DOHH2 (cell line): ENCODE measurements around the gene ERN1.
"Not testable (repeated sequence)": the region's sequence is repeated elsewhere in the genome, so short reads cannot be mapped to it uniquely, and the experiment has no call there.

Source experiments
- H3F3A ChIP-seq: fragments of 200-600 bp; sonication (generic), shearing (Covaris generic); 2 replicates; pipeline ENCODE4 v1.6.0; 2016; ENCODE audit warnings: antibody characterized with exemption, mild to moderate bottlenecking; ENCODE audit not compliant: control insufficient read depth, insufficient read depth
- H3K27ac ChIP-seq: fragments of 200-600 bp; sonication (generic); 2 replicates; pipeline ENCODE4 v1.5.1; 2014; ENCODE audit warnings: low read depth, mild to moderate bottlenecking, low read length, moderate library complexity
- H3K27me3 ChIP-seq: fragments of 200-600 bp; sonication (generic); 2 replicates; pipeline ENCODE4 v1.6.1; 2014; ENCODE audit warnings: mild to moderate bottlenecking, low read length, mixed read lengths; ENCODE audit not compliant: control insufficient read depth
- H3K36me3 ChIP-seq: fragments of 200-600 bp; sonication (generic); 2 replicates; pipeline ENCODE4 v1.6.1; 2014; ENCODE audit warnings: mild to moderate bottlenecking, low read length, moderate library complexity, mixed read lengths; ENCODE audit not compliant: control insufficient read depth
- H3K4me1 ChIP-seq: fragments of 200-600 bp; sonication (generic); 2 replicates; pipeline ENCODE4 v1.6.1; 2014; ENCODE audit warnings: mild to moderate bottlenecking, low read length, mixed read lengths; ENCODE audit not compliant: control insufficient read depth
- H3K4me2 ChIP-seq: fragments of 200-600 bp; sonication (generic); 2 replicates; pipeline ENCODE4 v1.6.0; 2014; ENCODE audit warnings: mild to moderate bottlenecking, low read length, moderate library complexity
- H3K4me3 ChIP-seq: fragments of 200-600 bp; sonication (generic); 2 replicates; pipeline ENCODE4 v1.5.1; 2014; ENCODE audit warnings: mild to moderate bottlenecking, low read length, mixed read lengths
- H3K79me2 ChIP-seq: fragments of 200-600 bp; sonication (generic); 2 replicates; pipeline ENCODE4 v1.6.1; 2014; ENCODE audit warnings: mild to moderate bottlenecking, low read length, mixed read lengths; ENCODE audit not compliant: control insufficient read depth
- H3K9me2 ChIP-seq: fragments of 200-600 bp; sonication (generic); replicated peaks from 2 replicates; pipeline ENCODE4 v1.6.1; 2014; ENCODE audit warnings: mild to moderate bottlenecking, low read length, mixed read lengths; ENCODE audit not compliant: control insufficient read depth
- H3K9me3 ChIP-seq: fragments of 200-600 bp; sonication (generic); 2 replicates; pipeline ENCODE4 v1.6.1; 2014; ENCODE audit warnings: antibody characterized with exemption, low read length, mixed read lengths; ENCODE audit not compliant: control insufficient read depth, insufficient read depth
- H4K20me1 ChIP-seq: fragments of 200-600 bp; sonication (generic); 2 replicates; pipeline ENCODE4 v1.6.0; 2014; ENCODE audit warnings: low read depth, mild to moderate bottlenecking, antibody characterized with exemption, low read length, moderate library complexity; ENCODE audit not compliant: control insufficient read depth, insufficient read depth
- EZH2phosphoT487 ChIP-seq: fragments of 200-600 bp; sonication (generic); IDR thresholded peaks from 2 replicates; pipeline ENCODE4 v1.6.1; 2017; ENCODE audit warnings: borderline replicate concordance, mild to moderate bottlenecking, antibody characterized with exemption, low read length, moderate library complexity, mixed read lengths
- TF ChIP-seq, protein P1 (sequence below): fragments of 200-600 bp; sonication (generic); IDR thresholded peaks from one replicate; pipeline ENCODE4 v1.5.1; 2014; ENCODE audit warnings: antibody characterized with exemption, mild to moderate bottlenecking, low read depth, low read length; ENCODE audit not compliant: poor library complexity, severe bottlenecking

ERN1 gene

DNA sequence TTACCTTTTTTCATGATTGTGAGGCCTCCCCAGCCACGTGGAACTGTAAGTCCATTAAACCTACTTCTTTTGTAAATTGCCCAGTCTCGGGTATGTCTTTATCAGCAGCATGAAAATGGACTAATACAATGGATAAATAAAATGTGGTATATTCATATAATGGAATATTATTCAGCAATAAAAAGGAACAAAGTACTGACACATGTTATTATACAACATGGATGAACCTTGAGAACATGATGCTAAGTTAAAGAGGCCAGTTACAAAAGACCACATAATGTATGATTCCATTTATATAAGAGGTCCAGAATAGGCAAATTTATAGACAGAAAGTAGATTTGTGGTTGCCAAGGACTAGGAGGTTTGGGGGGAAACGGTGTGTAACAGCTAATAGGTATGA is 5.3 kb downstream of the ERN1 start:
- no peak overlapping the region for H3K4me2 ChIP-seq
- H3K36me3 ChIP-seq: no peaks in the 10 kb centered on the region
- H4K20me1 ChIP-seq: no peaks in the 10 kb centered on the region
- H3K9me2 ChIP-seq: no peaks in the 10 kb centered on the region
- H3K27ac ChIP-seq: no peak overlapping the region
- no peak overlapping the region for H3K4me3 ChIP-seq
- no peaks in the 10 kb centered on the region for H3K79me2 ChIP-seq
- no peak for TF ChIP-seq EZH2phosphoT487
- TF ChIP-seq, protein P1, sequence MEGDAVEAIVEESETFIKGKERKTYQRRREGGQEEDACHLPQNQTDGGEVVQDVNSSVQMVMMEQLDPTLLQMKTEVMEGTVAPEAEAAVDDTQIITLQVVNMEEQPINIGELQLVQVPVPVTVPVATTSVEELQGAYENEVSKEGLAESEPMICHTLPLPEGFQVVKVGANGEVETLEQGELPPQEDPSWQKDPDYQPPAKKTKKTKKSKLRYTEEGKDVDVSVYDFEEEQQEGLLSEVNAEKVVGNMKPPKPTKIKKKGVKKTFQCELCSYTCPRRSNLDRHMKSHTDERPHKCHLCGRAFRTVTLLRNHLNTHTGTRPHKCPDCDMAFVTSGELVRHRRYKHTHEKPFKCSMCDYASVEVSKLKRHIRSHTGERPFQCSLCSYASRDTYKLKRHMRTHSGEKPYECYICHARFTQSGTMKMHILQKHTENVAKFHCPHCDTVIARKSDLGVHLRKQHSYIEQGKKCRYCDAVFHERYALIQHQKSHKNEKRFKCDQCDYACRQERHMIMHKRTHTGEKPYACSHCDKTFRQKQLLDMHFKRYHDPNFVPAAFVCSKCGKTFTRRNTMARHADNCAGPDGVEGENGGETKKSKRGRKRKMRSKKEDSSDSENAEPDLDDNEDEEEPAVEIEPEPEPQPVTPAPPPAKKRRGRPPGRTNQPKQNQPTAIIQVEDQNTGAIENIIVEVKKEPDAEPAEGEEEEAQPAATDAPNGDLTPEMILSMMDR: no peak
- H3F3A ChIP-seq: 0 out of 2 replicates have a peak, but pooled peaks cover 4% of the 10 kb centered on the region
- peaks cover 33% of the 10 kb centered on the region for H3K27me3 ChIP-seq
- H3K9me3 ChIP-seq: no peaks in the 10 kb centered on the region
- peaks cover 17% of the 10 kb centered on the region for H3K4me1 ChIP-seq

DNA sequence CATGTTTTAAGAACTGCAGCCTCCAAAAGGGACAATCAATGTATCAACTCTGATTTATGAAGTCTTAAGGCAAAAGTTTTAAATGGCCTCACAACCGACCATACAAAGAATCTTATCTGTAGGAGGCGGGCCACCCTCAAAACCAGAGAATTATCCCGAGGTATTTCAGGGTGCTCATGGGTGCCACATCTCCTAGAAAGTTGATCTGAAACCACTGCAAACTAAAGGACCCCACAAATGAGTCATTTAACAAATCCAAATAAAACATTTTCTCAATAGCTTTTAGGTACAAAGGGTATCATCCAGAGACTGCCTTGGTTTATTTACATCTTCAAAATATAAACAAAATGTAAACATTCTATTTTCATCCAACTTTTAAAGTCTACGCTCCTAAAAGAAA is 6.8 kb downstream of the ERN1 start:
- Histone ChIP-seq H4K20me1 (no peaks in the 10 kb centered on the region), H3K4me1 (peaks cover 8% of the 10 kb centered on the region), H3K27me3 (peaks cover 19% of the 10 kb centered on the region; the same call in 1 of the 2 replicates), H3K9me3 (no peaks in the 10 kb centered on the region), H3K79me2 (no peaks in the 10 kb centered on the region), H3K9me2 (no peaks in the 10 kb centered on the region), H3K27ac (no peak overlapping the region), H3K4me2 (no peak overlapping the region), H3F3A (no peaks in the 10 kb centered on the region), H3K4me3 (no peak overlapping the region), H3K36me3 (no peaks in the 10 kb centered on the region)
- TF ChIP-seq, protein P1: no peak
- TF ChIP-seq EZH2phosphoT487: no peak

- not testable (repeated sequence) for H3K79me2 ChIP-seq, H3K27ac ChIP-seq, H3K36me3 ChIP-seq, H3K9me2 ChIP-seq, H4K20me1 ChIP-seq, H3K9me3 ChIP-seq, H3K4me3 ChIP-seq, H3K4me1 ChIP-seq, H3F3A ChIP-seq
- Histone ChIP-seq H3K4me2 (peak overlapping the region; percentile 3; the same call in 1 of the 2 replicates), H3K27me3 (peaks cover 14% of the 10 kb centered on the region; the same call in 1 of the 2 replicates)
Measured at GRCh38 chr17:64120972-64121786, 8.8 kb downstream of the ERN1 start.

- H3K9me2 ChIP-seq: no peaks in the 10 kb centered on the region
- H3K79me2 ChIP-seq: no peaks in the 10 kb centered on the region
- H3K27me3 ChIP-seq: peaks cover 17% of the 10 kb centered on the region; the same call in 1 of the 2 replicates
- H3K4me1 ChIP-seq: peaks cover 8% of the 10 kb centered on the region
- H3K36me3 ChIP-seq: no peaks in the 10 kb centered on the region
- no peak overlapping the region for H3K27ac ChIP-seq
- no peaks in the 10 kb centered on the region for H3K9me3 ChIP-seq
- H3K4me2 ChIP-seq: no peak overlapping the region; the same call in 1 of the 2 replicates
- H3K4me3 ChIP-seq: no peak overlapping the region
- no peak for TF ChIP-seq EZH2phosphoT487
- TF ChIP-seq, protein P1: no peak
- H3F3A ChIP-seq: no peaks in the 10 kb centered on the region
- H4K20me1 ChIP-seq: no peaks in the 10 kb centered on the region
Measured at GRCh38 chr17:64120159-64120810, 9.7 kb downstream of the ERN1 start.
